Breast epithelium (tissue), 3 donors: ENCODE data around the gene BNC2.

Experiments used
- POLR2AphosphoS5 ChIP-seq, 3 donors: sonication (generic); formaldehyde crosslinking; IDR thresholded peaks; one replicate each; pipeline ENCODE4 v1.6.1; 2017; ENCODE audit warnings: antibody characterized with exemption in 3 of 3
- TF ChIP-seq, protein P1 (sequence below), 3 donors: fragments of 450-650 bp; IDR thresholded peaks; one replicate each; pipeline ENCODE4 v1.5.1; 2016 to 2017; ENCODE audit warnings: antibody characterized with exemption in 3 of 3, mild to moderate bottlenecking in 3 of 3, moderate library complexity in 3 of 3

DNA sequence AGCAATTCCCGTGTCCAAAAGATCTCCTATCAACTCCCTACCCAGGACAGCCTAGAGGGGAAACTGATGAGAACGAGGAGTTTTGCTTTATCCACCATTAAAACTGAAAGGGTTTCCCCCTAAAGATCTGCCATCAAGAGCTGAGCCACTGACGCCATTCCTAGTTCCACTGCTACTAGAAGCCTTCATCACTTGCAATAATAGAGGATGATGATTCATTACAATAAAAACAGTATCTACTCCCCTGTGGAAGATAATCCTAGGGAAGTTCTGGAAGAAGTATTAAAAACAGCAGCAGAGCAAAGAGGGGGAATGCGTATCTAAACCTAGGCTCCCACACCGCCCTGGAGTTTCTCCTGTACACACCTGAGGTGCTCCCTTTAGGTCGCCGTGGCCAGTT, 394.5 kb downstream of the BNC2 start:
- TF ChIP-seq, protein P1, sequence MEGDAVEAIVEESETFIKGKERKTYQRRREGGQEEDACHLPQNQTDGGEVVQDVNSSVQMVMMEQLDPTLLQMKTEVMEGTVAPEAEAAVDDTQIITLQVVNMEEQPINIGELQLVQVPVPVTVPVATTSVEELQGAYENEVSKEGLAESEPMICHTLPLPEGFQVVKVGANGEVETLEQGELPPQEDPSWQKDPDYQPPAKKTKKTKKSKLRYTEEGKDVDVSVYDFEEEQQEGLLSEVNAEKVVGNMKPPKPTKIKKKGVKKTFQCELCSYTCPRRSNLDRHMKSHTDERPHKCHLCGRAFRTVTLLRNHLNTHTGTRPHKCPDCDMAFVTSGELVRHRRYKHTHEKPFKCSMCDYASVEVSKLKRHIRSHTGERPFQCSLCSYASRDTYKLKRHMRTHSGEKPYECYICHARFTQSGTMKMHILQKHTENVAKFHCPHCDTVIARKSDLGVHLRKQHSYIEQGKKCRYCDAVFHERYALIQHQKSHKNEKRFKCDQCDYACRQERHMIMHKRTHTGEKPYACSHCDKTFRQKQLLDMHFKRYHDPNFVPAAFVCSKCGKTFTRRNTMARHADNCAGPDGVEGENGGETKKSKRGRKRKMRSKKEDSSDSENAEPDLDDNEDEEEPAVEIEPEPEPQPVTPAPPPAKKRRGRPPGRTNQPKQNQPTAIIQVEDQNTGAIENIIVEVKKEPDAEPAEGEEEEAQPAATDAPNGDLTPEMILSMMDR (IDR thresholded peaks at IDR 0.05) = no peak
- no peak for TF ChIP-seq POLR2AphosphoS5 (IDR thresholded peaks at IDR 0.05)
